PC-9 (cell line): Measurements from ENCODE around the gene EIF4G1. TPM values are rescaled to one million over a fixed set of nuclear protein-coding genes. Genes with fewer than 3 reads are reported as not detected.

Experiments used
- BruUV-seq: library from RNA; stranded (reverse); fragments of 400-500 nt; replicated peaks from 2 replicates; lab custom pipeline; 2021; lab: Mats Ljungman, UMichigan
- CTCF ChIA-PET: fragments of 300-600 bp; sonication (Branson Sonifier 250); formaldehyde crosslinking; loops from one replicate; lab custom pipeline; 2022; ENCODE audit warnings: antibody characterized with exemption; lab: Charles Lee
- POLR2A ChIA-PET: fragments of 300-600 bp; sonication (Branson Sonifier 250); formaldehyde crosslinking; loops from one replicate; lab custom pipeline; 2022; ENCODE audit warnings: antibody characterized with exemption; ENCODE audit not compliant: unreplicated experiment; lab: Charles Lee
- DNase-seq, 2 experiments: peaks; one replicate each; pipeline versions ENCODE4 v3.0.0 to v3.0.0-alpha.2; 2015 to 2022; ENCODE audit warnings: mixed read lengths in 1 of 2
- H2AFZ ChIP-seq: fragments of 200-600 bp; sonication (generic); 2 replicates; pipeline ENCODE4 v1.8.1; 2017; ENCODE audit warnings: antibody characterized with exemption
- H3F3A ChIP-seq: fragments of 200-600 bp; sonication (generic); 2 replicates; pipeline ENCODE4 v1.8.1; 2017; ENCODE audit warnings: antibody characterized with exemption, mild to moderate bottlenecking, low read depth; ENCODE audit not compliant: insufficient read depth
- H3K27ac ChIP-seq: fragments of 200-600 bp; sonication (generic); 2 replicates; pipeline ENCODE4 v1.6.1; 2016; ENCODE audit warnings: mixed run types
- H3K27me3 ChIP-seq: fragments of 200-600 bp; sonication (generic); 2 replicates; pipeline ENCODE4 v1.6.1; 2016; ENCODE audit warnings: low read depth, mixed run types; ENCODE audit not compliant: insufficient read depth
- H3K36me3 ChIP-seq: fragments of 200-600 bp; sonication (generic); 2 replicates; pipeline ENCODE4 v1.6.1; 2016; ENCODE audit warnings: low read depth, mixed run types
- H3K4me1 ChIP-seq: fragments of 200-600 bp; sonication (generic); replicated peaks from 2 replicates; pipeline ENCODE4 v1.6.1; 2016; ENCODE audit warnings: mixed run types; ENCODE audit not compliant: insufficient read depth
- H3K4me2 ChIP-seq: fragments of 200-600 bp; sonication (generic); 2 replicates; pipeline ENCODE4 v1.6.1; 2017; ENCODE audit warnings: mixed run types
- H3K4me3 ChIP-seq: fragments of 200-600 bp; sonication (generic); 2 replicates; pipeline ENCODE4 v1.6.1; 2016; ENCODE audit warnings: mixed run types
- H3K79me2 ChIP-seq: fragments of 200-600 bp; sonication (generic); 2 replicates; pipeline ENCODE4 v1.6.1; 2017; ENCODE audit warnings: low read depth, mixed run types
- H3K9me2 ChIP-seq: fragments of 200-600 bp; sonication (generic); 2 replicates; pipeline ENCODE4 v1.8.1; 2017; ENCODE audit warnings: mild to moderate bottlenecking; ENCODE audit not compliant: insufficient read depth
- H3K9me3 ChIP-seq: fragments of 200-600 bp; sonication (generic); 2 replicates; pipeline ENCODE4 v1.8.1; 2016; ENCODE audit warnings: low read depth; ENCODE audit not compliant: insufficient read depth
- H4K20me1 ChIP-seq: fragments of 200-600 bp; sonication (generic); 2 replicates; pipeline ENCODE4 v1.8.1; 2017; ENCODE audit not compliant: insufficient read depth
- EZH2 ChIP-seq: fragments of 200-600 bp; sonication (generic); IDR thresholded peaks from 2 replicates; pipeline ENCODE4 v1.8.0; 2017; ENCODE audit warnings: antibody characterized with exemption, low read depth
- intact Hi-C: fragments of 100-400 bp; cut with micrococcal nuclease; formaldehyde crosslinking; loops from one replicate; pipeline ENCODE4 v1.10.0; 2022; ENCODE audit not compliant: unreplicated experiment
- total RNA-seq: library from RNA; stranded (reverse); gene quantifications from 2 replicates; pipeline ENCODE4 v1.2.3, GENCODE V29; 2021
- TF ChIP-seq, protein P1 (sequence below): fragments of 200-600 bp; sonication (generic); conservative IDR thresholded peaks from 2 replicates; pipeline ENCODE4 v1.6.1; 2017; ENCODE audit warnings: mixed run types, antibody characterized with exemption, mild to moderate bottlenecking, moderate library complexity

EIF4G1 gene
- total RNA-seq, 1 experiment from 2014 or later = 657 TPM

- POLR2A ChIA-PET = interaction anchor here (0.6 to 1.0 kb wide), 6 partner anchors 9 to 227 kb away, joined by 3 to 36 read pairs (median 4); no protein-coding TSS in a partner anchor
- peak overlapping the region; percentile 99 for H3K4me2 ChIP-seq
- no peaks in the 10 kb centered on the region for H3K27me3 ChIP-seq
- CTCF ChIA-PET = interaction anchor here (0.5 to 2.8 kb wide), 6 partner anchors 9 to 788 kb away, joined by 3 to 17 read pairs (median 6); no protein-coding TSS in a partner anchor
- peak overlapping the region; percentile 81 for H2AFZ ChIP-seq
- H3F3A ChIP-seq = peaks cover 41% of the 10 kb centered on the region
- no peak for TF ChIP-seq EZH2
- TF ChIP-seq, protein P1, sequence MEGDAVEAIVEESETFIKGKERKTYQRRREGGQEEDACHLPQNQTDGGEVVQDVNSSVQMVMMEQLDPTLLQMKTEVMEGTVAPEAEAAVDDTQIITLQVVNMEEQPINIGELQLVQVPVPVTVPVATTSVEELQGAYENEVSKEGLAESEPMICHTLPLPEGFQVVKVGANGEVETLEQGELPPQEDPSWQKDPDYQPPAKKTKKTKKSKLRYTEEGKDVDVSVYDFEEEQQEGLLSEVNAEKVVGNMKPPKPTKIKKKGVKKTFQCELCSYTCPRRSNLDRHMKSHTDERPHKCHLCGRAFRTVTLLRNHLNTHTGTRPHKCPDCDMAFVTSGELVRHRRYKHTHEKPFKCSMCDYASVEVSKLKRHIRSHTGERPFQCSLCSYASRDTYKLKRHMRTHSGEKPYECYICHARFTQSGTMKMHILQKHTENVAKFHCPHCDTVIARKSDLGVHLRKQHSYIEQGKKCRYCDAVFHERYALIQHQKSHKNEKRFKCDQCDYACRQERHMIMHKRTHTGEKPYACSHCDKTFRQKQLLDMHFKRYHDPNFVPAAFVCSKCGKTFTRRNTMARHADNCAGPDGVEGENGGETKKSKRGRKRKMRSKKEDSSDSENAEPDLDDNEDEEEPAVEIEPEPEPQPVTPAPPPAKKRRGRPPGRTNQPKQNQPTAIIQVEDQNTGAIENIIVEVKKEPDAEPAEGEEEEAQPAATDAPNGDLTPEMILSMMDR = no peak
- H3K4me1 ChIP-seq = peaks cover 22% of the 10 kb centered on the region
- H3K36me3 ChIP-seq = peaks cover 16% of the 10 kb centered on the region
- peaks cover 35% of the 10 kb centered on the region for H3K79me2 ChIP-seq
- H3K27ac ChIP-seq = peak overlapping the region; percentile 95
- TSS peak; percentile 71 for BruUV-seq
- intact Hi-C loops = loop anchor here (1.0 to 5.0 kb wide), 7 partner anchors 17 to 345 kb away; partner anchors contain the start of genes ABCC5, ALG3 and EEF1AKMT4
- H3K4me3 ChIP-seq = peak overlapping the region; percentile 85
- H3K9me2 ChIP-seq = no peaks in the 10 kb centered on the region
- H3K9me3 ChIP-seq = no peaks in the 10 kb centered on the region
- peak; percentile 76 to 87 for DNase-seq
- H4K20me1 ChIP-seq = peaks cover 23% of the 10 kb centered on the region
Observed at GRCh38 chr3:184361932-184362667, 47.7 kb downstream of the EIF4G1 start.

- H3K36me3 ChIP-seq = peaks cover 17% of the 10 kb centered on the region
- peaks cover 23% of the 10 kb centered on the region for H4K20me1 ChIP-seq
- ChIA-PET POLR2A (interaction anchor here (0.6 to 1.0 kb wide), 7 partner anchors 8 to 228 kb away, joined by 3 to 36 read pairs (median 4); no protein-coding TSS in a partner anchor), CTCF (interaction anchor here (0.5 to 2.8 kb wide), 6 partner anchors 9 to 787 kb away, joined by 3 to 7 read pairs (median 5); no protein-coding TSS in a partner anchor)
- peaks cover 22% of the 10 kb centered on the region for H3K4me1 ChIP-seq
- H3K4me3 ChIP-seq = peak overlapping the region; percentile 85
- no peaks in the 10 kb centered on the region for H3K9me3 ChIP-seq
- peaks cover 35% of the 10 kb centered on the region for H3K79me2 ChIP-seq
- no peaks in the 10 kb centered on the region for H3K27me3 ChIP-seq
- H3K9me2 ChIP-seq = no peaks in the 10 kb centered on the region
- DNase-seq = peak; percentile 99
- H2AFZ ChIP-seq = peak overlapping the region; percentile 83
- intact Hi-C loops = loop anchor here (1.0 to 5.0 kb wide), 8 partner anchors 18 to 346 kb away; partner anchors contain the start of genes ABCC5, ALG3, EEF1AKMT4 and PSMD2
- H3F3A ChIP-seq = peaks cover 50% of the 10 kb centered on the region
- no TSS peak for BruUV-seq
- peak overlapping the region; percentile 95 for H3K27ac ChIP-seq
- TF ChIP-seq EZH2 = no peak
- TF ChIP-seq, protein P1 = peak; percentile 73
- H3K4me2 ChIP-seq = peak overlapping the region; percentile 99
Observed at GRCh38 chr3:184362668-184363546, 48.5 kb downstream of the EIF4G1 start.
